Kidney tubule cell (primary cell): ENCODE data around the gene TP53BP2.
A peak's percentile ranks its signal among the peaks of the same experiment; 100 is the strongest.
"Not testable (repeated sequence)": the region's sequence is repeated elsewhere in the genome, so short reads cannot be mapped to it uniquely, and the experiment has no call there.

Source experiments
- DNase-seq: peaks from one replicate; pipeline ENCODE4 v3.0.0-alpha.2; 2018; ENCODE audit warnings: low spot score

Gene TP53BP2

GRCh38 chr1:223742856-223743517, 102.8 kb downstream of the TP53BP2 start:
- DNase-seq: no peak

- peak; percentile 87 for DNase-seq
These were observed 103.9 kb downstream of the TP53BP2 start for GRCh38 chr1:223741861-223742260.

- peak; percentile 57 for DNase-seq
These were observed 105.6 kb downstream of the TP53BP2 start for GRCh38 chr1:223740038-223740736.

GRCh38 chr1:223739366-223740037, 106.2 kb downstream of the TP53BP2 start:
- peak; percentile 63 for DNase-seq

GRCh38 chr1:223738465-223739365, 107.0 kb downstream of the TP53BP2 start:
- DNase-seq: peak; percentile 82

GRCh38 chr1:223737342-223737741, 108.4 kb downstream of the TP53BP2 start:
- DNase-seq: no peak

- not testable (repeated sequence) for DNase-seq
These were observed 109.1 kb downstream of the TP53BP2 start for GRCh38 chr1:223736638-223737037.

- no peak for DNase-seq
These were observed 111.6 kb downstream of the TP53BP2 start for GRCh38 chr1:223733898-223734852.

- no peak for DNase-seq
These were observed 112.6 kb downstream of the TP53BP2 start for GRCh38 chr1:223732993-223733798.

- DNase-seq: peak; percentile 83
These were observed 114.5 kb downstream of the TP53BP2 start for GRCh38 chr1:223731133-223731770.

- peak; percentile 50 for DNase-seq
These were observed 115.1 kb downstream of the TP53BP2 start for GRCh38 chr1:223730479-223731132.

- DNase-seq: no peak
These were observed 115.8 kb downstream of the TP53BP2 start for GRCh38 chr1:223729906-223730305.
